Endothelial cell of umbilical vein (primary cell): ENCODE results near the gene ATP8A2. TPM values are rescaled to one million over a fixed set of nuclear protein-coding genes. Genes with fewer than 3 reads are reported as not detected.

ENCODE experiments used
- BruUV-seq: library from RNA; stranded (reverse); fragments of 400-500 nt; replicated peaks from 2 replicates; lab custom pipeline; 2021; lab: Mats Ljungman, UMichigan
- CTCF ChIA-PET: fragments of 300-600, 350-600 bp; sonication (Branson Sonifier 250); formaldehyde crosslinking; loops from one replicate; lab custom pipeline; 2021; ENCODE audit warnings: antibody characterized with exemption, inconsistent platforms; lab: Charles Lee
- POLR2A ChIA-PET: fragments of 300-600, 350-600 bp; sonication (Branson Sonifier 250); formaldehyde crosslinking; loops from one replicate; lab custom pipeline; 2021; ENCODE audit warnings: antibody characterized with exemption, inconsistent platforms; lab: Charles Lee
- DNase-seq: peaks from one replicate; pipeline ENCODE4 v3.0.0-alpha.2; 2011; ENCODE audit warnings: low read depth, low spot score
- FAIRE-seq: peaks from 2 replicates; lab custom pipeline; 2011; peaks lifted over from hg19 to GRCh38; lab: Jason Lieb, UNC
- H2AFZ ChIP-seq: 2 replicates; pipeline ENCODE4 v1.6.0; 2012; ENCODE audit warnings: low read depth, low read length, control low read depth, inconsistent platforms
- H3K27ac ChIP-seq: 2 replicates; pipeline ENCODE4 v1.5.1; 2011; ENCODE audit warnings: low read depth, mild to moderate bottlenecking, control low read depth, low read length, moderate library complexity; ENCODE audit not compliant: insufficient read depth
- H3K27me3 ChIP-seq, 2 experiments: 2 replicates each; pipeline versions ENCODE4 v1.6.0 to v1.6.1; 2011; ENCODE audit warnings: low read length in 2 of 2, mixed read lengths in 1 of 2; ENCODE audit not compliant: control insufficient read depth in 2 of 2, insufficient read depth in 2 of 2
- H3K36me3 ChIP-seq, 2 experiments: 2 replicates in 1 of 2; 3 replicates in 1 of 2; pipeline ENCODE4 v1.5.1; 2011; ENCODE audit warnings: low read length in 2 of 2, mild to moderate bottlenecking in 1 of 2, moderate library complexity in 1 of 2; ENCODE audit not compliant: control insufficient read depth in 2 of 2, insufficient read depth in 2 of 2; ENCODE audit errors: extremely low read depth in 1 of 2
- H3K4me1 ChIP-seq: 3 replicates; pipeline ENCODE4 v1.5.1; 2011; ENCODE audit warnings: mild to moderate bottlenecking, low read length; ENCODE audit not compliant: control insufficient read depth, insufficient read depth; ENCODE audit errors: extremely low read depth
- H3K4me2 ChIP-seq: 2 replicates; pipeline ENCODE4 v1.6.1; 2011; ENCODE audit warnings: low read length, control low read depth, mixed read lengths; ENCODE audit not compliant: insufficient read depth
- H3K4me3 ChIP-seq, 3 experiments: fragments of 200-600 bp in 1 of 3; sonication (generic), shearing (Covaris generic) in 1 of 3; replicated peaks in 1 of 3; 2 replicates each; pipeline ENCODE4 v1.5.1; 2011 to 2016; ENCODE audit warnings: control low read depth in 3 of 3, low read length in 3 of 3, mild to moderate bottlenecking in 2 of 3, inconsistent platforms in 1 of 3, low read depth in 1 of 3, moderate library complexity in 1 of 3; ENCODE audit not compliant: insufficient read depth in 1 of 3
- H3K79me2 ChIP-seq: 2 replicates; pipeline ENCODE4 v1.6.0; 2012; ENCODE audit warnings: low read length, inconsistent platforms; ENCODE audit not compliant: control insufficient read depth, insufficient read depth
- H3K9ac ChIP-seq: replicated peaks from 2 replicates; pipeline ENCODE3; 2011; ENCODE audit warnings: low read length, control low read depth; ENCODE audit not compliant: insufficient read depth; ENCODE audit errors: extremely low read depth
- H3K9me1 ChIP-seq: replicated peaks from 3 replicates; pipeline ENCODE4 v1.6.0; 2011; ENCODE audit warnings: mild to moderate bottlenecking, low read length; ENCODE audit not compliant: control insufficient read depth, insufficient read depth; ENCODE audit errors: extremely low read depth
- H3K9me3 ChIP-seq: replicated peaks from 2 replicates; pipeline ENCODE4 v1.5.1; 2012; ENCODE audit warnings: low read length, inconsistent platforms; ENCODE audit not compliant: control insufficient read depth, insufficient read depth
- H4K20me1 ChIP-seq: replicated peaks from 2 replicates; pipeline ENCODE3; 2011; ENCODE audit warnings: mild to moderate bottlenecking, low read length; ENCODE audit not compliant: control insufficient read depth, insufficient read depth; ENCODE audit errors: extremely low read depth
- CTCF ChIP-seq, 2 donors: IDR thresholded peaks; 1 replicate in 1 of 2; 2 replicates in 1 of 2; pipeline ENCODE4 v1.5.1; 2011; ENCODE audit warnings: low read length in 2 of 2, mild to moderate bottlenecking in 2 of 2, moderate library complexity in 2 of 2, control low read depth in 1 of 2, inconsistent platforms in 1 of 2, low read depth in 1 of 2; ENCODE audit not compliant: insufficient read depth in 1 of 2; ENCODE audit errors: extremely low read depth in 1 of 2
- EZH2 ChIP-seq: IDR thresholded peaks from 2 replicates; pipeline ENCODE4 v1.6.1; 2012; ENCODE audit warnings: borderline replicate concordance, low read depth, mild to moderate bottlenecking, moderate library complexity, low read length, inconsistent platforms; ENCODE audit not compliant: severe bottlenecking
- FOS ChIP-seq: IDR thresholded peaks from 2 replicates; pipeline ENCODE4 v1.6.1; 2011; ENCODE audit warnings: mild to moderate bottlenecking, low read length, moderate library complexity, borderline replicate concordance; ENCODE audit not compliant: insufficient read depth
- GATA2 ChIP-seq: IDR thresholded peaks from 2 replicates; pipeline ENCODE4 v1.7.0; 2011; ENCODE audit warnings: low read depth, mild to moderate bottlenecking, moderate library complexity, mixed read lengths, low read length; ENCODE audit not compliant: insufficient read length, insufficient read depth
- JUN ChIP-seq: IDR thresholded peaks from 2 replicates; pipeline ENCODE4 v1.6.1; 2011; ENCODE audit warnings: borderline replicate concordance, low read depth; ENCODE audit not compliant: insufficient read length, insufficient read depth
- MYC ChIP-seq: IDR thresholded peaks from one replicate; pipeline ENCODE4 v1.6.1; 2011; ENCODE audit warnings: mild to moderate bottlenecking, low read depth, low read length
- POLR2A ChIP-seq: IDR thresholded peaks from 2 replicates; pipeline ENCODE4 v1.6.1; 2012; ENCODE audit warnings: low read depth, mild to moderate bottlenecking, control low read depth, low read length
- POLR2AphosphoS5 ChIP-seq: IDR thresholded peaks from 2 replicates; pipeline ENCODE4 v1.6.1; 2012; ENCODE audit warnings: low read depth, mild to moderate bottlenecking, control low read depth, low read length, moderate library complexity; ENCODE audit not compliant: insufficient read depth
- dilution Hi-C: fragments of 300-500 bp; cut with MboI; formaldehyde crosslinking; loops from one replicate; pipeline ENCODE4 v1.15.0; 2019; ENCODE audit warnings: low sequenced_read_pairs; ENCODE audit not compliant: extremely low pct_ligation_motif_present
- intact Hi-C: fragments of 100-400 bp; cut with micrococcal nuclease; formaldehyde crosslinking; loops from one replicate; pipeline ENCODE4 v1.10.0; 2022
- polyA plus RNA-seq, 4 experiments: library from polyadenylated mRNA; depleted of rRNA in 3 of 4; stranded (reverse) in 3 of 4; unstranded in 1 of 4; fragments of >200 nt; gene quantifications; 2 replicates each; pipeline versions ENCODE4 v1.2.1 to v1.2.3, GENCODE V29; 2011 to 2012; ENCODE audit warnings: missing spikeins in 1 of 4
- total RNA-seq: library from RNA; stranded (reverse); gene quantifications from 2 replicates; pipeline ENCODE4 v1.2.3, GENCODE V29; 2021
- TF ChIP-seq, protein P1 (sequence below): IDR thresholded peaks from 2 replicates; pipeline ENCODE4 v1.6.1; 2011; ENCODE audit not compliant: insufficient read depth, insufficient read length

Gene ATP8A2
- total and polyA plus RNA-seq, 2 donors (not counting 3 experiments of a cell fraction or from before 2014, with no cell fraction given): 0.11 to 0.49 TPM

- FAIRE-seq: no peak
- POLR2A ChIA-PET: no interaction called here
- TF ChIP-seq, protein P1, sequence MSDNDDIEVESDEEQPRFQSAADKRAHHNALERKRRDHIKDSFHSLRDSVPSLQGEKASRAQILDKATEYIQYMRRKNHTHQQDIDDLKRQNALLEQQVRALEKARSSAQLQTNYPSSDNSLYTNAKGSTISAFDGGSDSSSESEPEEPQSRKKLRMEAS: no peak
- TF ChIP-seq POLR2A: no peak
- TF ChIP-seq MYC: no peak
- no peak for TF ChIP-seq JUN
- no peak for TF ChIP-seq EZH2
- TF ChIP-seq FOS: no peak
- BruUV-seq: no TSS peak
- no peak overlapping the region for H3K27ac ChIP-seq
- no peaks in the 10 kb centered on the region for H4K20me1 ChIP-seq
- DNase-seq: no peak
- H3K4me3 ChIP-seq: no peak overlapping the region
- H3K9me1 ChIP-seq: no peaks in the 10 kb centered on the region
- CTCF ChIA-PET: no interaction called here
- H3K27me3 ChIP-seq: peaks cover 4% of the 10 kb centered on the region in 2 experiments
- no peaks in the 10 kb centered on the region for H3K79me2 ChIP-seq
- no peak overlapping the region for H3K9ac ChIP-seq
- intact Hi-C loops: no loop called here
- H2AFZ ChIP-seq: no peak overlapping the region
- no peak overlapping the region for H3K4me2 ChIP-seq
- no peaks in the 10 kb centered on the region for H3K9me3 ChIP-seq
- dilution Hi-C loops: no loop called here
- H3K36me3 ChIP-seq: no peaks in the 10 kb centered on the region
- H3K4me1 ChIP-seq: peaks cover 5% of the 10 kb centered on the region
Observed at GRCh38 chr13:26060357-26060756, 688.6 kb downstream of the ATP8A2 start.

GRCh38 chr13:26061256-26061655 lies 689.5 kb downstream of the ATP8A2 start:
- Histone ChIP-seq H3K4me1 (peaks cover 5% of the 10 kb centered on the region), H3K27ac (no peak overlapping the region), H3K36me3 (no peaks in the 10 kb centered on the region), H3K9me3 (no peaks in the 10 kb centered on the region), H3K27me3 (peaks cover 0 to 4% of the 10 kb centered on the region in 2 experiments), H4K20me1 (no peaks in the 10 kb centered on the region), H3K9ac (no peak overlapping the region), H3K4me3 (no peak overlapping the region), H3K4me2 (no peak overlapping the region), H3K79me2 (no peaks in the 10 kb centered on the region), H3K9me1 (no peaks in the 10 kb centered on the region), H2AFZ (no peak overlapping the region)
- BruUV-seq: no TSS peak
- POLR2A ChIA-PET: no interaction called here
- FAIRE-seq (no peak), DNase-seq (no peak)
- dilution Hi-C loops: no loop called here
- intact Hi-C loops: no loop called here
- no peak for TF ChIP-seq MYC
- TF ChIP-seq CTCF (IDR thresholded peaks at IDR 0.05; ENCODE audit: extremely low read depth in 1 of 2, insufficient read depth in 1 of 2, low read depth in 1 of 2, low read length in 2 of 2): no peak
- no peak for TF ChIP-seq EZH2
- TF ChIP-seq GATA2: no peak
- no peak for TF ChIP-seq JUN
- no peak for TF ChIP-seq POLR2AphosphoS5
- TF ChIP-seq FOS: no peak
- no peak for TF ChIP-seq POLR2A
- TF ChIP-seq, protein P1: no peak
- CTCF ChIA-PET: interaction anchor here (0.7 to 1.4 kb wide), 10 partner anchors 9 to 492 kb away, joined by 3 to 27 read pairs (median 8); partner anchors contain the start of gene SHISA2
